ENCODE results near the gene POLD1. TPM values are rescaled to one million over a fixed set of nuclear protein-coding genes. Genes with fewer than 3 reads are reported as not detected.

POLD1 gene
- total and polyA plus RNA-seq, 7 experiments from 2014 or later: 26.0 to 110 (median 40.8) TPM

DNA sequence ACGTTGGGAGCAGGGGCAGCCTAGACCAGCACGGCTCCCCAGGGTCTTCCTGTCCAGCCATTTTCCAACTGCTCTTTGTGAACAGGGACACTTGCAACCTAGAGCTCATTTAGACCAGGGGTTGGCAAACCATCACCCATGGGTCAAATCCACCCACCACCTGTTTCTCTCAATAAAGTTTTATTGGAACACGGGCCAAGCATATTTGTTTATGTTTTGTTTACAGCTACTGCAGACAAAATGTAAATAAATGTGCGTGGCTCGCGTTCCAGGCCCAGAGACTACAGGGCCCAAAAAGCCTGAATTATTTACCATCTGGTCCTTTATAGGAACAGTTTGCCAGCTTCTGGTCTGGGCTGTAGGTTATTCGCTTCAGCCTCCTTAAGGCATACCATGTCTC lies 78.8 kb downstream of the POLD1 start:
- peaks cover 0 to 5% of the 10 kb centered on the region in 2 donors for H3K4me1 ChIP-seq (ENCODE audit: control insufficient read depth in 2 of 2, insufficient read depth in 2 of 2, low read length in 2 of 2)
- peaks cover 0 to 6% of the 10 kb centered on the region in 2 donors for H3K27me3 ChIP-seq (ENCODE audit: control insufficient read depth in 2 of 2, insufficient read depth in 2 of 2, low read length in 2 of 2)
- no peaks in the 10 kb centered on the region for H3K9me3 ChIP-seq (ENCODE audit: control insufficient read depth in 2 of 3, low read length in 3 of 3)
- intact Hi-C loops (cut with micrococcal nuclease): loop anchor here in 1 of 2 donors (5.0 kb wide), 1 partner anchor 51 kb away; no protein-coding TSS in a partner anchor
- Mint-ChIP-seq H3K36me3 (no peaks in the 10 kb centered on the region), H3K27ac (no peak overlapping the region), H3K27me3 (peaks cover 4 to 33% (median 19%) of the 10 kb centered on the region in 5 donors), H3K4me3 (no peak overlapping the region), H3K4me1 (peaks cover 0 to 14% (median 4%) of the 10 kb centered on the region in 7 donors), H3K9me3 (peaks cover 0 to 1% (median 0%) of the 10 kb centered on the region in 11 donors)
- H3K27ac ChIP-seq (ENCODE audit: low read depth, low read length): no peak overlapping the region
- H3K4me3 ChIP-seq (ENCODE audit: low read length): no peak overlapping the region
- ChIA-PET POLR2A (interaction anchor here (0.9 kb wide), 1 partner anchor 22 kb away, joined by 3 read pairs; no protein-coding TSS in a partner anchor), CTCF (interaction anchor here (1.1 to 1.3 kb wide), 2 partner anchors 94 to 106 kb away, joined by 4 to 7 read pairs; no protein-coding TSS in a partner anchor)
- no peak for ATAC-seq
- H3K36me3 ChIP-seq (ENCODE audit: control insufficient read depth in 2 of 3, insufficient read depth in 3 of 3, low read length in 3 of 3): no peaks in the 10 kb centered on the region
- DNase-seq: no peak

GRCh38 chr19:50464348-50464747 lies 80.2 kb downstream of the POLD1 start:
- POLR2A ChIA-PET: no interaction called here

DNA sequence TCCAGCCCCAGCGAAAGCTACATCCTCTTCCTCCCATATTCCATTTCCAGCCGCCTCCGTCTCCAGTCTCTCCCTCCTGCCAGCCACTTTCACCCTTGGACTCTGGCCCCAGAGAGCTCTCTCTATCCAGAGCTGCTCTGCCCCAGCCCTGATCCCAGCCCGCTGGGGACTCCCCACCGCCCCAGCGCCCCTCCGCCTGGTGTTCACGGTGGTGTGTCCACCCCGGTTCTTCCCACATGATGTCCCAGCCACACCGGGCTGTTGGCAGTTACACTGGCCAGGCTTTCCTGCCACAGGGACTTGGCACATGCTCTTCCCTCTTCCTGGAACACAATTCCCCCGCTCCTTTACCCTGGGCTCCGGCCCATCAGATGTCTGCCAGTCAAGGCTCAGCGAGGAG lies 80.9 kb downstream of the POLD1 start:
- DNase-seq: no peak
- POLR2A ChIA-PET: no interaction called here
- intact Hi-C loops (cut with micrococcal nuclease): loop anchor here in 1 of 2 donors (5.0 kb wide), 1 partner anchor 53 kb away; no protein-coding TSS in a partner anchor

More at GRCh38 chr19:50464348-50464747, 80.2 kb downstream of the POLD1 start:
- Mint-ChIP-seq H3K27me3 (peaks cover 4 to 43% (median 16%) of the 10 kb centered on the region in 5 donors), H3K36me3 (no peaks in the 10 kb centered on the region), H3K4me1 (peaks cover 0 to 14% (median 4%) of the 10 kb centered on the region in 7 donors), H3K9me3 (peaks cover 0 to 1% (median 0%) of the 10 kb centered on the region in 11 donors), H3K4me3 (no peak overlapping the region), H3K27ac (no peak overlapping the region)
- Histone ChIP-seq H3K36me3 (ENCODE audit: control insufficient read depth in 2 of 3, insufficient read depth in 3 of 3, low read length in 3 of 3) (no peaks in the 10 kb centered on the region), H3K4me1 (ENCODE audit: control insufficient read depth in 2 of 2, insufficient read depth in 2 of 2, low read length in 2 of 2) (peaks cover 0 to 5% of the 10 kb centered on the region in 2 donors), H3K27me3 (ENCODE audit: control insufficient read depth in 2 of 2, insufficient read depth in 2 of 2, low read length in 2 of 2) (peaks cover 0 to 2% of the 10 kb centered on the region in 2 donors), H3K27ac (ENCODE audit: low read depth, low read length) (no peak overlapping the region), H3K4me3 (ENCODE audit: low read length) (no peak overlapping the region), H3K9me3 (ENCODE audit: control insufficient read depth in 2 of 3, low read length in 3 of 3) (no peaks in the 10 kb centered on the region)
- no peak for ATAC-seq
- CTCF ChIA-PET: interaction anchor here (1.5 kb wide), 1 partner anchor 107 kb away, joined by 5 read pairs; no protein-coding TSS in a partner anchor
- intact Hi-C loops (cut with micrococcal nuclease): loop anchor here in 1 of 2 donors (5.0 kb wide), 1 partner anchor 52 kb away; no protein-coding TSS in a partner anchor
- DNase-seq: no peak

DNA sequence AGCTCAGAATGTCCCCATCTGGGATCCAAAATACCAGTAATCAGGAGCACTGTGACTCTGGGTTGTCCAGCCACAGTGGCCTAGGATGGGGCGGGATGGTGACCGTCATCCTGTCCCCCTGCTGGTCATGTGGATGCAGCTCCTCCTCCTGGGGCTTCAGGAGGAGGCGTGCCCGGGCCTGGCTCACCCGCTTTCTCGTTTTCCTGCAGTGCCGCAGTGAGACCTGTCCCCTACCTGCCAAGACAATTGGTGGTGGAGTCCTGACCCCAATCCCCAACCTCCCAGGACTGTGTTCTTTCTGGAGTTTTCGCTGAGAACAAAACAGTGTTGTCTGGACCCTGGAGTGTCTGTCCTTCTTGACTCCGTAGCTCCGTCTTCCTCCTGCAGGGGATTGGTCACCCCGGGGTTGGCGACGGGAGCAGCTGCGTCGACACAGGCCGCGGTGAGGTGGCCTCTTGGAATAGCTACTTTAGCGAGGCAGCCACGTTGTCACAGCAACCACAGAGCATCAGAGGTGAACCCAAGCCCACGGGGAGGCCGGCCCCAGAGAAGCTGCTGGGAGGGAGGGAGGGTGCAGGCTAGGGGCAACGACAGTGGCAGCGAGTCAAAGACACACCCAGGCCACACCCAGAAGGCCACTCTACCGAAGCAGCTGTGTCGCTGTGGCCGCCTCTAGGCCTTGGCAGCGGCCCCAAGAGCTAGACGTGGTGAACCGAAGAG lies 82.0 kb downstream of the POLD1 start:
- peaks cover 0 to 1% (median 0%) of the 10 kb centered on the region in 11 donors for H3K9me3 Mint-ChIP-seq
- intact Hi-C loops (cut with micrococcal nuclease): no loop called here
- Histone ChIP-seq H3K36me3 (ENCODE audit: control insufficient read depth in 2 of 3, insufficient read depth in 3 of 3, low read length in 3 of 3) (no peaks in the 10 kb centered on the region), H3K27me3 (ENCODE audit: control insufficient read depth in 2 of 2, insufficient read depth in 2 of 2, low read length in 2 of 2) (no peaks in the 10 kb centered on the region), H3K4me1 (ENCODE audit: control insufficient read depth in 2 of 2, insufficient read depth in 2 of 2, low read length in 2 of 2) (peaks cover 0 to 3% of the 10 kb centered on the region in 2 donors), H3K4me3 (ENCODE audit: low read length) (no peak overlapping the region), H3K9me3 (ENCODE audit: control insufficient read depth in 2 of 3, low read length in 3 of 3) (no peaks in the 10 kb centered on the region), H3K27ac (ENCODE audit: low read depth, low read length) (no peak overlapping the region)
- H3K27me3 Mint-ChIP-seq: peaks cover under 1 to 32% (median 8%) of the 10 kb centered on the region in 5 donors
- no peak for DNase-seq
- no peak overlapping the region for H3K27ac Mint-ChIP-seq
- peaks cover 0 to 4% (median 3%) of the 10 kb centered on the region in 7 donors for H3K4me1 Mint-ChIP-seq
- ATAC-seq: no peak
- H3K4me3 Mint-ChIP-seq: no peak overlapping the region
- POLR2A ChIA-PET: interaction anchor here (0.8 kb wide), 1 partner anchor 13 kb away, joined by 6 read pairs; no protein-coding TSS in a partner anchor
- no peaks in the 10 kb centered on the region for H3K36me3 Mint-ChIP-seq
- CTCF ChIA-PET: interaction anchor here (1.5 kb wide), 1 partner anchor 109 kb away, joined by 5 read pairs; no protein-coding TSS in a partner anchor

More for the DNA sequence above, 80.9 kb downstream of the POLD1 start:
- no peaks in the 10 kb centered on the region for H3K27me3 ChIP-seq (ENCODE audit: control insufficient read depth in 2 of 2, insufficient read depth in 2 of 2, low read length in 2 of 2)
- H3K4me1 ChIP-seq (ENCODE audit: control insufficient read depth in 2 of 2, insufficient read depth in 2 of 2, low read length in 2 of 2): peaks cover 0 to 5% of the 10 kb centered on the region in 2 donors
- no peak for ATAC-seq
- H3K27ac Mint-ChIP-seq: no peak overlapping the region
- no peaks in the 10 kb centered on the region for H3K36me3 Mint-ChIP-seq
- H3K27ac ChIP-seq (ENCODE audit: low read depth, low read length): no peak overlapping the region
- H3K36me3 ChIP-seq (ENCODE audit: control insufficient read depth in 2 of 3, insufficient read depth in 3 of 3, low read length in 3 of 3): no peaks in the 10 kb centered on the region
- peaks cover 0 to 9% (median 4%) of the 10 kb centered on the region in 7 donors for H3K4me1 Mint-ChIP-seq
- no peak overlapping the region for H3K4me3 Mint-ChIP-seq
- H3K27me3 Mint-ChIP-seq: peaks cover 2 to 38% (median 11%) of the 10 kb centered on the region in 5 donors
- H3K9me3 Mint-ChIP-seq: peaks cover 0 to 1% (median 0%) of the 10 kb centered on the region in 11 donors
- CTCF ChIA-PET: interaction anchor here (1.5 kb wide), 1 partner anchor 108 kb away, joined by 5 read pairs; no protein-coding TSS in a partner anchor
- H3K4me3 ChIP-seq (ENCODE audit: low read length): no peak overlapping the region
- H3K9me3 ChIP-seq (ENCODE audit: control insufficient read depth in 2 of 3, low read length in 3 of 3): no peaks in the 10 kb centered on the region

DNA sequence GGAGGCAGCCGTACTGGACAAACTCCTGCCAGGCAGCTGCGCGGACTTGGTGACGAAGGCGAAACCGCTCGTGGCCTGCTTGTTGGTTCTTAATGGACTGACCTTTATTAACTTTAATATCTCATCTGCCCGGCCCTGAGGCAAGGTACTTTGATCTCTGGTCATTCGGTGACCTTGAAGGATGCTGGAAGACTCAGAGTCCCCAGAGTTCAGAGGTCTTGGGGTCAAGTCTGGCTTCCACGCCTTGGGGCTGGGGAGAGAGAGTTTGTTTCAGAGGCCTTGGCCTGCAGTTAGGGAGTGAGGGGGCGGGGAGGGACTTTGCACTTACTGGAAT lies 82.5 kb downstream of the POLD1 start:
- Histone ChIP-seq H3K27ac (ENCODE audit: low read depth, low read length) (no peak overlapping the region), H3K4me3 (ENCODE audit: low read length) (no peak overlapping the region), H3K4me1 (ENCODE audit: control insufficient read depth in 2 of 2, insufficient read depth in 2 of 2, low read length in 2 of 2) (no peaks in the 10 kb centered on the region), H3K9me3 (ENCODE audit: control insufficient read depth in 2 of 3, low read length in 3 of 3) (no peaks in the 10 kb centered on the region), H3K27me3 (ENCODE audit: control insufficient read depth in 2 of 2, insufficient read depth in 2 of 2, low read length in 2 of 2) (no peaks in the 10 kb centered on the region), H3K36me3 (ENCODE audit: control insufficient read depth in 2 of 3, insufficient read depth in 3 of 3, low read length in 3 of 3) (no peaks in the 10 kb centered on the region)
- ChIA-PET POLR2A (no interaction called here), CTCF (no interaction called here)
- no peak overlapping the region for H3K4me3 Mint-ChIP-seq
- H3K36me3 Mint-ChIP-seq: no peaks in the 10 kb centered on the region
- H3K9me3 Mint-ChIP-seq: peaks cover 0 to 1% (median 0%) of the 10 kb centered on the region in 11 donors
- H3K27ac Mint-ChIP-seq: no peak overlapping the region
- no peaks in the 10 kb centered on the region for H3K4me1 Mint-ChIP-seq
- DNase-seq (no peak), ATAC-seq (no peak)
- intact Hi-C loops (cut with micrococcal nuclease): no loop called here
- peaks cover 0 to 29% (median 2%) of the 10 kb centered on the region in 5 donors for H3K27me3 Mint-ChIP-seq

DNA sequence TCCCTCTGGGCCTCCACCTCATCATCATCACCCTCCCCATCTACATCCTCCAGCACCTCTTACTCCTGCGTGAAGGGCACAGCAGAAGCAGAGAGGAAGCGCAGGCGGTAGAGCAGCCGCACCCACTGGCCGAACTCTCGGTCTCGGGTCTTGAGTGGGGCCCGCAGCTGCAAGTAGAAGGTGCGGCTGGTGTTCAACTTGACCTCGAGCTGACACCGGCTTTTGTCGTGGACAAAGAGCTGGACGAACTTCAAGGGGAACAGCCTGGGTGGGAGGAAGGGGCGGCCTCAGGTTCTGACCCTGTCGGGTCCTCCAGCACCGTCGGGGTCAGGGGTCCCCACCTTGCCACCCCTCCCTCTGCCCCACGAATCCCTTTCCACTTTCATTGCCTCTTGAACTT lies 83.4 kb downstream of the POLD1 start:
- H3K27me3 ChIP-seq (ENCODE audit: control insufficient read depth in 2 of 2, insufficient read depth in 2 of 2, low read length in 2 of 2): no peaks in the 10 kb centered on the region

More for the DNA sequence above, 83.4 kb downstream of the POLD1 start:
- H3K36me3 ChIP-seq (ENCODE audit: control insufficient read depth in 2 of 3, insufficient read depth in 3 of 3, low read length in 3 of 3): no peaks in the 10 kb centered on the region
- H3K36me3 Mint-ChIP-seq: no peaks in the 10 kb centered on the region
- intact Hi-C loops (cut with micrococcal nuclease): no loop called here
- POLR2A ChIA-PET: no interaction called here
- no peaks in the 10 kb centered on the region for H3K4me1 ChIP-seq (ENCODE audit: control insufficient read depth in 2 of 2, insufficient read depth in 2 of 2, low read length in 2 of 2)
- no peak overlapping the region for H3K4me3 Mint-ChIP-seq
- CTCF ChIA-PET: no interaction called here
- no peak overlapping the region for H3K27ac Mint-ChIP-seq
- H3K4me3 ChIP-seq (ENCODE audit: low read length): no peak overlapping the region
- no peaks in the 10 kb centered on the region for H3K9me3 Mint-ChIP-seq
- no peak for ATAC-seq
- no peak for DNase-seq
- no peaks in the 10 kb centered on the region for H3K4me1 Mint-ChIP-seq
- peaks cover 0 to 25% (median 0%) of the 10 kb centered on the region in 5 donors for H3K27me3 Mint-ChIP-seq
- H3K9me3 ChIP-seq (ENCODE audit: control insufficient read depth in 2 of 3, low read length in 3 of 3): no peaks in the 10 kb centered on the region
- H3K27ac ChIP-seq (ENCODE audit: low read depth, low read length): no peak overlapping the region

Data from naive thymus-derived CD4-positive, alpha-beta T cell (primary cell).